Inflammatory macrophage (primary cell): ENCODE results near the gene STC2.

Experiments used
- DNase-seq, 2 donors: peaks; one replicate each; pipeline ENCODE4 v3.0.0-alpha.2; 2020 to 2022

The STC2 gene

DNA sequence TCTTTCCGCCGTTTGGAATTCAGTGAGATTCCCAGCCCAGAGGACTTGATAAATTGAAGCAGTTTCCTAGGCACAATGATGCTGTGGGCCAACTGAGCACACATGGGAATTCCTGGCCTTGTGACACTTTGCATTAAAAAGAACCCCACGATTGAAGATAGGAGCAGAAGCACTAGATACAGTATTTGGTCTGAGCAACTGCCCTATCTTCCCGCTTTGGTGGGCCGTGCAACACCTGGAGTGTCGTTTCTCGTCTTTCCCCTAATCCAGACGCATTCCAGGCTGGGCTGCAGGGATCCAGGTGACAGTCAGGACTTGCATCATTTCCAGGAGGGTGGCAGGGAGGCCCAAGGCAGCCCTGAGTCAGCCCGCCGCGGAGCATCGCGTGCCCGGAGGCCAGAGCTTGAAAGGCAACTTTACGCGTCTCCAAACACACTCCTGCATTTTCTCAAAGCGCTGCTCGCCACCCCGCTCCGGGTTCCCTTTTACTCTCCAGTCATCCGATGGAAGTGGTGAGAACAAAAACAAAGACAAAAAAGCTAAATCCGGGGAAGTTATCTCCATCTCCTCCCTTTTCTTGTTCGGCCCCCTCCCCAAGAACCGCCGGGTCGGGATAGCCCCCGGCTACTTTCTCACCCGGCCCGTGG is 753 bp upstream of the STC2 start:
- DNase-seq: no peak

DNA sequence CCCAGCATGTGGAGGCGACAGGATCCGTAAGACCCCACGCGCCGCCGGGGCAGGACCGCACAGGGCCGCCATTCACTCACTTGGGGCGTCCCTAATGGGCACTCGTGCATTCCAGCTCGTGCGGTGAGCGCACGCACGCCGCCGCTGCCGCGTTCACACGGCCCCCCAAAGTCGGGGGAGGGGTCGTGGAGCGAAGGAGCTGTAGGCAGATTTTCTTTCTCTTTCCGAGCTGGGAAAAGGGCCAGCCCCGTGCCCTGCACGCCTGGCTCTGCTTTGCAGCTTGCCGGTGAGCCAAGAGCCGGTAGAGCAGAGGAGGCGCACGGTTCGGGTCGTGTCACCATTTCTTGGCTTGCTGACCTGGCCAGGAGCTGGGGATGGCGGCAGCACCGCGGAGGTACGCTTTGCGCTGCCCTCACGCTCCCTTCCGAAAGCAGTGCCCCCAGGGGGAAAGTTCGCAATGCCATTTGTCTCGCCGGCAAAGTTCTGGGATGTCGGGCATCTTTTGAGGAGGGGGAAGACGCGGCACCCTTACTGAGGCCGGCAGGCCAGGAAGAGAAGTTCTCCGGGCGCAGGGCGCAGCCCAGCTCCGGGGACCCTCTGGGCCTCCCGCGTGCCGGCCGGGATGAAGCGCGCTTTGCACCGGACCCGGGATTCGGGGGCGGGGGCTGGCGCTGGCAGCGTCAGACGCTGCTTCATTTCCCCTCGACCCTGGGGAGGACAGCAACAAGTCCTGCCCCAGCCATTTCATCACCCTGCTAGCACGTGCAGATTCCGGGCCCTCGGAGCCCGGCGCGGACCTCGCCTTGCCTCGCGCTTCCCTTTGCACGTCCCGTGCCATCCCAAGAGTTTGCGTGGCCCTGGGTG is 898 bp downstream of the STC2 start:
- no peak for DNase-seq

- DNase-seq: peak in 1 of 2 donors; percentile 2
Measured at GRCh38 chr5:173326501-173326960, 1.7 kb downstream of the STC2 start.

- no peak for DNase-seq
Measured at GRCh38 chr5:173325091-173325698, 3.0 kb downstream of the STC2 start.

DNA sequence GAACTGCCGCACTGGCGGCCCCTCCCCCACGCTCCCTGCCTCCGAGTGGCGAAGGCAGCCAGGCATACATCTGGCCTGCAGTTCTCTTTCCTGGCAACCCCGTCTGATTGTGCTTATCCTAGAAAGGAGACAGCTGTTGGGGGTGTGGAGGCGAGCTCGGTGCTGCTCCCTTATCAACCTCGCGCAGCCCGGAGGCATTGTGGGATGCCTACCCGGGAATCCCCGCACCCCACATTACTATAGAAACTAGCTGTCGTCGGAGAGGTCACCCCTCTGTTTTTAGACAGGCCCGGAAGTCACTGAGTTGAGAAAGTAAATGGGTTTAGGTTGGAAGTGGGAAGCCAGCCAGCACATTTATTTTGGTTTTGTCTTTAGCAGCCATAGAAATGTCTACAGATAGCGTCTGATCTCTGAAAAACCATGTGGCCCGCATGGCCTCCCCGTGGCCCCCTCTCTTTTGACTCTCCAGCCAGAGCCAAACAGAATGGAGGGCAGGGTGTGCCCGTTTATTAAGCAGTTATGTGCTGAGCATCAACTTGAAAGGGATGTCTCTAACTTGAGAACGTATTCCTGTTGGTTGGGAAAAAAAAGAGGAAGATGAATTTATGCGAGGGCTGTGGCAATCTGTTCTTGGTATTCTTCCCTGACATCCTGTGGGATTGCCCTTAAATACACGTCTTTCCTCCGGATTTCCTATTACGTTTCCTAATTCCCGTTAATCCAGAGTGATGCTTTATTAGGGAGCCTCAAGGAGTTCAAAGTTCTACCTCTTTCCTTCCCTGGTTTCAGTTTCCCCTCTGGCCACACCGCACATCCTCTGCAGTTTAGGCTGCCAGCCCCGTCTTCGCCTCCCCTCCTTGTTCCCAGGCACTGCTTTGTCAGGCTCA is 3.9 kb downstream of the STC2 start:
- no peak for DNase-seq

GRCh38 chr5:173323799-173324114 is 4.5 kb downstream of the STC2 start:
- no peak for DNase-seq

DNA sequence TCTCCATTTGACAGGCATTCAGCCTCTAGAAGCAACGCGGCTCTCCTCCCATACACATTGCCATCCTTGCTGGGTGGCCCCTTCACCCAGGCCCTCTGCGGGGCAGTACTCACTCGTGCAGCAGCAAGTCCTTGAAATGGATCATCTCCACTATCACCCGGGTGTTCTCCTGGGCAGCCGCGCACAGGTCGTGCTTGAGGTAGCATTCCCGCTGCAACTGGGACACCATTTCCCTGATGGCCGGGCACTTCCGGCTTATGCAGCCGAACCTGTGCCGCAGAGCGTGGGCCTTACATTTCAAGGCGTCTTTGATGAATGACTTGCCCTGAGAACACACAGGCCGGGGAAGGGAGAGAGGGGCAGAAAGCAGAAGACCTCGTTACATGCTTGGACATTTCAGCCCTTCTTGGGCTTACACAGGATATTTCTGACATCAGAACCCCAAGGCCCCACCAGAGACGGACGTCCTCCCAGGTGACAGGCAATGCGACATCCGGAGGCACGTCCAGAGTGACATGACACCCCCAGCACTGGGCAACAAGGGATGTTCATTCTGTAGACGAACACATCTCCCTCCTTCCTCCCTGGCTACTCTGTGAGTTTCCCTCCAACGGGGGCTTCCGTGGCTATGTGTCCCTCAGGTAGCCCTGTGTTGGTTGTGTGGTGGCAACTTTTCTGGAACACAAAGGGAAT is 5.0 kb downstream of the STC2 start:
- DNase-seq: no peak

- DNase-seq: no peak
Measured at GRCh38 chr5:173321886-173322285, 6.3 kb downstream of the STC2 start.

DNA sequence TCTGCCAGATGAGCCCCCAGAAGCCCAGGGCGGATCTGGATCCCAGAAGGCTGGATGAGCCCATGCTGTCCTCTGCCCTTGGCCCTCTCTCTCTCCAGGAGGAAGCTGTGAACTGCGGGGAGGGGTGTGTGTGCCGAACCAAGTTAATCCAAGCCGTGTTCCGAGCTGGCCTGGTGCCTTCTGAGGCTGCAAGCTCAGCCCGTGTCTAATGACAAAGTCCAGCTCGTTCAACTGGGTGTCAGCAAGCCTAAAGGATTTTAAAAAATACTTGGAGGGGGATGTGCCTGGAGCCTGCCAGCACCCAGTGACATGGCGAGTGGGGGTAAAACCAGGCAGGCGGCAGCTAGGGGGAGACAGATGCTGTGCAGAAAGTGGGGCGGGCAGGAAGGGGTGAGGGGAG is 8.0 kb downstream of the STC2 start:
- no peak for DNase-seq

GRCh38 chr5:173319646-173320045 is 8.6 kb downstream of the STC2 start:
- DNase-seq: no peak

GRCh38 chr5:173318881-173319620 is 9.2 kb downstream of the STC2 start:
- no peak for DNase-seq

DNA sequence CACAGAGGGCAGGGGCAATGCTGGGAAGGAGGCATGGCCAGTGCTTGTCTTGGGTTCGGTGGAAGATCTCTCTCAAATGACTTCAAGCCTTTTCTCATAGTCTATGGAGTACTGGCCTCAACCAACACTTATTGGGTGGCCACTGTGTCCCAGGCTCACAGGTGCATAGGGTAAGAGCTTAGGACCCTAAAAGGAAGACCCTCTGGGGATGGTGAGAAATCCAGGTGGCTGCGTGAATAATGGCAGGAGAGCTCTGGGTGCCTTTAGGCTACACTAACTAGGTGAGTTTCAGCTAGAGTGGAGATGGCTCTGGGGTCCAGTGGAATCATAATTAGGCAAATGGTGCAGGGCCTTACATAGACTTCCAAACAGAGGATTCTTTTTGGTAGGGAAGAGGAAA is 9.9 kb downstream of the STC2 start:
- no peak for DNase-seq

GRCh38 chr5:173317852-173318251 is 10.4 kb downstream of the STC2 start:
- no peak for DNase-seq

GRCh38 chr5:173317091-173317730 is 11.0 kb downstream of the STC2 start:
- no peak for DNase-seq

DNA sequence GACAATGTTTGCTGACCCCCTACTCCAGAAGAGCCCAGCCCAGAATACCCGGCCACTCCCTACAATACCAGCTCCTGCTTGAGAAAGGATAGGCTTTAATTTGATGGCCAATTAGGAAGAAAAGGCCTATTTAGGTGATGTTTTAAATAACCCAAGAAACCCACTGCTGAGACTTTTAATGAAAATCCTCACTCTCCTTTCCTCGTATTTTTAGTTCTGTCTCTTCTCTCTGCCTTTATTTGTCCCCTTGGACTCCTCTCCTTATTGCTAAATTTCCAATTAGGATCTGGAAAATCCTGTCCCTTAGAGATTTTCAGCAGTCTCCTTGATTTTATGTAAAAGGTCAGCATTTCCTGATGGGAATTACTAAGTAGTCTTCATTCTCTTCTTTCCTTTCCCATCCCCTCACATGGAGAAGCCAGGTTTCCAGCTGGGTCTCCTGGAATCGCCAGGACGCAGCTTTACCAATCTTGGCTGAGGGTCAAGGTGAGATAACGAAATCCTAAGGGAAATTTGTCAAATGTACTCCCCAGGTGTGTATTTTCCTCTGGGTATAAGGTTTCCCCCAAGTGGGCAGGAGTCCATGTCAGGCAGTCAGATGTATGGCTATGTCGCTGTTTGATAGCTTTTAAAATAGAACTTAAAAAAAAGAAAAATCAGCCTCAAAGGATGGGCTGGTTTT is 11.7 kb downstream of the STC2 start:
- no peak for DNase-seq

- DNase-seq: no peak
Measured at GRCh38 chr5:173315495-173316338, 12.5 kb downstream of the STC2 start.

- DNase-seq: no peak
Measured at GRCh38 chr5:173314166-173314952, 13.9 kb downstream of the STC2 start.

DNA sequence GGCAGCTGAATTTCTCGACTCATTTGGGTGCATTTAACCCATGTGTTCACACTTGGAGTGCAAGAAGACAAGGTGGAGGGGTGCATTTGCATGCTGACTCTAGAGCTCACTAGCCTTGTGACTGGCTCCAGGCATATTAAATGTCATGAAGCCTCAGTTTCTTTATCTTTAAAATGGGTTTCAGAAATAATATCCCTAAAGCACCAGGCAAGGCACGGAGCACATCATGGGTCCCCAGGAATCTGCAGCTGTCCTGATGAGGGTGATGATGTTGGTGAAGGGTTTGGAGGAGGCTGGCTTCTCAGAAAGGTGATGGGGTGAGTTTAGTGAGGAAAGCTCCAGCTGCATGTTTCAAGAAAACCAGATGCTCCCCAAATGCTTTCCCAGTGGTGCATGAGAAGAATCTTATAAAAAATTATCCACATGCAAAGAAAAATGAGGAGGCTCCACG is 14.8 kb downstream of the STC2 start:
- no peak for DNase-seq
